Measurements from ENCODE around the gene ZNF562. TPM values are rescaled to one million over a fixed set of nuclear protein-coding genes. Genes with fewer than 3 reads are reported as not detected.

The ZNF562 gene
- total and polyA plus RNA-seq, 2 of the 4 experiments (the other 2 are of a cell fraction), result 5.2 to 43.7 TPM

DNA sequence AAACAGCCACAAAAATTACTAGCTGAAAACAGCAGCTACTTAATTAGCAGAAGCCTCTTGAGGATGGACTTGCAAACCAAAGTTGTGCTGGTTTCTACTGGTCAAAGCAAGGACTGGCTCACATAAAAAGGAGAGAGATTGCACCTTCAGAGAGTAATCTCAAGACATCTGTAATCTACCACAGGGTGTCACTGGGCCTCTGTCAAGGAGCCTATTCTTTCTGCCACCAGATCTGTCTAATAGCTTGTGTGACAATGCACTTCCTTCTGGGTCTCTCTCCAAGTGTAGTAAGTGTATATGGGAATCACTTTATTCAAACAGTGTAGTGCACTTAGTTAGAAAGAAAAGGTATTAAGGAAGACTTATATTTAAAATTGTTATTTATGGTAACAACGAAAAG, 29.4 kb downstream of the ZNF562 start:
- dilution Hi-C loops (cut with HindIII; ENCODE audit: low sequenced_read_pairs, unreplicated experiment), result no loop called here
- Histone ChIP-seq H3K23ac (ENCODE audit: low read depth, low read length) (no peak overlapping the region), H3K4me1 (ENCODE audit: control insufficient read depth, insufficient read depth, low read length) (no peaks in the 10 kb centered on the region), H2BK20ac (ENCODE audit: low read depth, low read length) (no peak overlapping the region), H3K36me3 (ENCODE audit: control insufficient read depth, insufficient read depth, low read length) (peaks cover 32% of the 10 kb centered on the region), H4K91ac (ENCODE audit: insufficient read depth, low read depth, low read length) (no peak overlapping the region), H3K18ac (ENCODE audit: low read depth, low read length) (no peak overlapping the region), H2BK15ac (ENCODE audit: low read depth, low read length) (no peak overlapping the region), H2BK5ac (ENCODE audit: low read depth, low read length, poor library complexity, severe bottlenecking) (no peak overlapping the region), H3K4me2 (ENCODE audit: low read depth, low read length) (no peak overlapping the region), H3K14ac (replicated peaks; ENCODE audit: low read depth, low read length) (no peak overlapping the region), H2AK9ac (replicated peaks; ENCODE audit: low read depth, low read length, poor library complexity) (no peak overlapping the region), H3K56ac (ENCODE audit: extremely low read depth, insufficient read depth, low read length) (no peak overlapping the region), H4K20me1 (ENCODE audit: insufficient read depth, low read length) (no peaks in the 10 kb centered on the region), H3K9ac (ENCODE audit: low read depth, low read length) (no peak overlapping the region), H3K9me3 (ENCODE audit: control insufficient read depth, insufficient read depth, low read length) (peaks cover 7% of the 10 kb centered on the region), H3K27ac (ENCODE audit: insufficient read depth, low read length) (no peak overlapping the region), H2AK5ac (ENCODE audit: low read depth, low read length) (no peak overlapping the region), H4K5ac (ENCODE audit: low read depth, low read length) (no peak overlapping the region), H3K4ac (ENCODE audit: low read depth, low read length) (no peak overlapping the region), H3K27me3 (ENCODE audit: control insufficient read depth, insufficient read depth, low read length) (no peaks in the 10 kb centered on the region), H2BK120ac (ENCODE audit: low read depth, low read length) (no peak overlapping the region), H3K4me3 (ENCODE audit: insufficient read depth, low read depth, low read length) (no peak overlapping the region), H2AFZ (replicated peaks; ENCODE audit: low read length, poor library complexity) (no peak overlapping the region), H3K79me1 (ENCODE audit: low read depth in 1 of 2, low read length in 2 of 2) (peaks cover 8 to 16% of the 10 kb centered on the region in 2 experiments; a peak in 2 of 4 replicates), H4K8ac (ENCODE audit: low read depth in 2 of 2, low read length in 2 of 2) (no peak overlapping the region), H3K9me1 (ENCODE audit: insufficient read depth, low read length) (no peaks in the 10 kb centered on the region)
- no CpG with 5 or more reads among the region's 1 CpG for WGBS, 2 experiments (ENCODE audit: extremely low coverage in 2 of 2, insufficient read length in 1 of 2)
- in situ Hi-C loops (cut with MboI; ENCODE audit: low sequenced_read_pairs), result no loop called here
- BruUV-seq (replicated peaks), result no TSS peak
- intact Hi-C loops (cut with micrococcal nuclease), result no loop called here
- ChIA-PET CTCF (no interaction called here), POLR2A (ENCODE audit: unreplicated experiment) (no interaction called here)
- DNase-seq, result no peak
- TF ChIP-seq SMC3 (IDR thresholded peaks at IDR 0.05; ENCODE audit: low read depth, low read length) (no peak), CHD1 (IDR thresholded peaks at IDR 0.05; ENCODE audit: low read depth, low read length) (no peak), USF2 (IDR thresholded peaks at IDR 0.05; ENCODE audit: low read depth, low read length) (no peak), BHLHE40 (IDR thresholded peaks at IDR 0.05; ENCODE audit: low read depth, low read length) (no peak), ELK1 (IDR thresholded peaks at IDR 0.05; ENCODE audit: borderline replicate concordance, low read depth, low read length) (no peak), RFX5 (IDR thresholded peaks at IDR 0.05; ENCODE audit: low read depth, low read length) (no peak), MAFK (IDR thresholded peaks at IDR 0.05; ENCODE audit: low read depth, low read length) (no peak), MAZ (IDR thresholded peaks at IDR 0.05; ENCODE audit: borderline replicate concordance, low read depth, low read length) (no peak), FOS (IDR thresholded peaks at IDR 0.05; ENCODE audit: low read depth, low read length) (no peak), RAD21 (IDR thresholded peaks at IDR 0.05; ENCODE audit: low read length) (no peak), MXI1 (IDR thresholded peaks at IDR 0.05; ENCODE audit: borderline replicate concordance, low read depth, low read length) (no peak), POLR2A (IDR thresholded peaks at IDR 0.05; ENCODE audit: low read depth, low read length) (no peak), CEBPB (IDR thresholded peaks at IDR 0.05; ENCODE audit: low read depth, low read length) (no peak)
- TF ChIP-seq, protein P1, sequence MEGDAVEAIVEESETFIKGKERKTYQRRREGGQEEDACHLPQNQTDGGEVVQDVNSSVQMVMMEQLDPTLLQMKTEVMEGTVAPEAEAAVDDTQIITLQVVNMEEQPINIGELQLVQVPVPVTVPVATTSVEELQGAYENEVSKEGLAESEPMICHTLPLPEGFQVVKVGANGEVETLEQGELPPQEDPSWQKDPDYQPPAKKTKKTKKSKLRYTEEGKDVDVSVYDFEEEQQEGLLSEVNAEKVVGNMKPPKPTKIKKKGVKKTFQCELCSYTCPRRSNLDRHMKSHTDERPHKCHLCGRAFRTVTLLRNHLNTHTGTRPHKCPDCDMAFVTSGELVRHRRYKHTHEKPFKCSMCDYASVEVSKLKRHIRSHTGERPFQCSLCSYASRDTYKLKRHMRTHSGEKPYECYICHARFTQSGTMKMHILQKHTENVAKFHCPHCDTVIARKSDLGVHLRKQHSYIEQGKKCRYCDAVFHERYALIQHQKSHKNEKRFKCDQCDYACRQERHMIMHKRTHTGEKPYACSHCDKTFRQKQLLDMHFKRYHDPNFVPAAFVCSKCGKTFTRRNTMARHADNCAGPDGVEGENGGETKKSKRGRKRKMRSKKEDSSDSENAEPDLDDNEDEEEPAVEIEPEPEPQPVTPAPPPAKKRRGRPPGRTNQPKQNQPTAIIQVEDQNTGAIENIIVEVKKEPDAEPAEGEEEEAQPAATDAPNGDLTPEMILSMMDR (conservative IDR thresholded peaks at IDR 0.05; ENCODE audit: low read depth, low read length), result no peak
- ATAC-seq (ENCODE audit: low read depth), result no peak
